ENCODE measurements around the gene LMNTD2.

DNA sequence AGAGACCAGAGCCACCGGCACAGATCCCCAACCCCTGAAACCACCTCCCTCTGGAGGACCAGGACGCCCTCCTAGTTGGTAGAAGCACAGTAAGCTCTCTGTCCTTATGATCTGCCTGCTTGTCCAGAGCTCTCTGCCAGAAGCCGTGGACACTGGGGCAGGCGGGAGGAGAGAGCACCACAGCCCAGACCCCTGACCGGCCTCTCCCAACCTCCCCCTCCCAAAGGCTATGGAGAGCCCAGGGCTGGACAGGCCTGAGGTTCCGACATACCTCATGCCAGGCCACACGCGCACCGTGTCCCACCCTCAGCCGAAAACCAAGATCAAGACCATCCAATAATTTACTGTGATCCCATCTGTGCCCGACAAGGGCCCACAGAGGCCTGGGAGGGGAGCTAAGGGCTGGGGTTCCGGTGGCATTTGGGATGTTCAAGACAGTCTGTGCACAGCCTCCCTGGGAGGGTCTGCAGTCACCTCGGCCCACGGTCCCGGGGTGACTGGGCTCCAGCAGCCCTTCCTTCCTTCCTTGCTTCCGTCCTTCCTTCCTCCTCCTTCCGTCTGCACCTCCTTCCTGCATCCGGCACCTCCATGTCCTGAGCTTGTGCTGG lies 28.5 kb downstream of the LMNTD2 start:
- TF ChIP-seq CTCF (IDR thresholded peaks at IDR 0.05; ENCODE audit: extremely low read depth in 1 of 2, insufficient read depth in 1 of 2, low read depth in 1 of 2, low read length in 2 of 2) (no peak), GATA2 (IDR thresholded peaks at IDR 0.05; ENCODE audit: insufficient read depth, insufficient read length, low read depth, low read length) (no peak)
- TF ChIP-seq, protein P1, sequence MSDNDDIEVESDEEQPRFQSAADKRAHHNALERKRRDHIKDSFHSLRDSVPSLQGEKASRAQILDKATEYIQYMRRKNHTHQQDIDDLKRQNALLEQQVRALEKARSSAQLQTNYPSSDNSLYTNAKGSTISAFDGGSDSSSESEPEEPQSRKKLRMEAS (IDR thresholded peaks at IDR 0.05; ENCODE audit: insufficient read depth, insufficient read length) = no peak
